AG04450 (cell line): ENCODE results near the gene CLEC7A. TPM values are rescaled to one million over a fixed set of nuclear protein-coding genes. Genes with fewer than 3 reads are reported as not detected.

Source experiments
- CTCF ChIA-PET: fragments of 300-600, 350-600 bp; formaldehyde crosslinking; extraction: SDS; loops from one replicate; lab custom pipeline; 2022; ENCODE audit warnings: antibody characterized with exemption, inconsistent platforms; lab: Charles Lee
- POLR2A ChIA-PET: fragments of 350-600 bp; formaldehyde crosslinking; extraction: SDS; loops from one replicate; lab custom pipeline; 2021; ENCODE audit warnings: antibody characterized with exemption, inconsistent platforms; lab: Yijun Ruan, JAX
- DNase-seq: peaks from one replicate; pipeline ENCODE4 v3.0.0-alpha.2; 2011; ENCODE audit warnings: low read depth, low spot score
- H3K27ac ChIP-seq: one replicate; pipeline ENCODE4 v1.5.1; 2012; ENCODE audit warnings: low read depth, low read length, control low read depth
- H3K27me3 ChIP-seq: one replicate; pipeline ENCODE4 v1.6.0; 2012; ENCODE audit warnings: low read length; ENCODE audit not compliant: control insufficient read depth, insufficient read depth
- H3K4me3 ChIP-seq: 2 replicates; pipeline ENCODE4 v1.5.1; 2011; ENCODE audit warnings: mild to moderate bottlenecking, low read depth, low read length, control low read depth
- H3K9me3 ChIP-seq: 2 replicates; pipeline ENCODE4 v1.5.1; 2012; ENCODE audit warnings: low read length; ENCODE audit not compliant: control insufficient read depth, insufficient read depth
- CTCF ChIP-seq: IDR thresholded peaks from 2 replicates; pipeline ENCODE4 v1.5.1; 2011; ENCODE audit warnings: low read depth, low read length, control low read depth, inconsistent platforms
- polyA plus RNA-seq: library from polyadenylated mRNA; depleted of rRNA; stranded (reverse); fragments of >200 nt; gene quantifications from 2 replicates; pipeline ENCODE4 v1.2.3, GENCODE V29; 2011

CLEC7A gene
- polyA plus RNA-seq, 1 experiment: not detected

- ChIA-PET CTCF (interaction anchor here (1.0 to 1.7 kb wide), 5 partner anchors 16 to 394 kb away, joined by 3 to 7 read pairs (median 5); no protein-coding TSS in a partner anchor), POLR2A (no interaction called here)
- H3K9me3 ChIP-seq: no peaks in the 10 kb centered on the region
- H3K4me3 ChIP-seq: no peak overlapping the region
- no peaks in the 10 kb centered on the region for H3K27me3 ChIP-seq
- TF ChIP-seq CTCF: no peak
- no peak for DNase-seq
- no peak overlapping the region for H3K27ac ChIP-seq
Measured at GRCh38 chr12:10136637-10137205, 6.7 kb upstream of the CLEC7A start.

- Histone ChIP-seq H3K9me3 (no peaks in the 10 kb centered on the region), H3K4me3 (no peak overlapping the region), H3K27me3 (no peaks in the 10 kb centered on the region), H3K27ac (no peak overlapping the region)
- CTCF ChIA-PET: interaction anchor here (0.8 to 1.7 kb wide), 6 partner anchors 18 to 392 kb away, joined by 3 to 11 read pairs (median 4); partner anchors contain the start of gene CLEC12B
- POLR2A ChIA-PET: no interaction called here
- no peak for TF ChIP-seq CTCF
- no peak for DNase-seq
Measured at GRCh38 chr12:10135126-10135525, 5.1 kb upstream of the CLEC7A start.

GRCh38 chr12:10132850-10133370 lies 2.9 kb upstream of the CLEC7A start:
- H3K9me3 ChIP-seq: no peaks in the 10 kb centered on the region

GRCh38 chr12:10131111-10131690 lies 1.2 kb upstream of the CLEC7A start:
- no peak for TF ChIP-seq CTCF
- Histone ChIP-seq H3K4me3 (no peak overlapping the region), H3K9me3 (no peaks in the 10 kb centered on the region), H3K27ac (no peak overlapping the region), H3K27me3 (no peaks in the 10 kb centered on the region)
- ChIA-PET CTCF (interaction anchor here (0.6 to 2.6 kb wide), 3 partner anchors 9 to 97 kb away, joined by 3 to 11 read pairs (median 4); no protein-coding TSS in a partner anchor), POLR2A (no interaction called here)
- DNase-seq: no peak

More at GRCh38 chr12:10132850-10133370, 2.9 kb upstream of the CLEC7A start:
- POLR2A ChIA-PET: no interaction called here
- no peak overlapping the region for H3K27ac ChIP-seq
- no peak overlapping the region for H3K4me3 ChIP-seq
- CTCF ChIA-PET: interaction anchor here (0.6 to 1.5 kb wide), 3 partner anchors 10 to 382 kb away, joined by 3 to 6 read pairs (median 6); partner anchors contain the start of gene CLEC12B
- DNase-seq: no peak
- TF ChIP-seq CTCF: no peak
- no peaks in the 10 kb centered on the region for H3K27me3 ChIP-seq

GRCh38 chr12:10128687-10129086 lies 1.3 kb downstream of the CLEC7A start:
- DNase-seq: no peak
- CTCF ChIA-PET: interaction anchor here (0.6 to 3.8 kb wide), 3 partner anchors 24 to 784 kb away, joined by 3 to 13 read pairs (median 3); no protein-coding TSS in a partner anchor
- no peak overlapping the region for H3K27ac ChIP-seq
- no peak overlapping the region for H3K4me3 ChIP-seq
- no peaks in the 10 kb centered on the region for H3K9me3 ChIP-seq
- no peaks in the 10 kb centered on the region for H3K27me3 ChIP-seq
- POLR2A ChIA-PET: no interaction called here
- TF ChIP-seq CTCF: no peak
